Upper lobe of left lung (tissue), 4 donors: ENCODE measurements around the gene SKIC2.

Source experiments
- EP300 ChIP-seq, 4 donors: sonication (generic); formaldehyde crosslinking; IDR thresholded peaks; one replicate each; pipeline ENCODE4 v1.5.1; 2017; ENCODE audit warnings: antibody characterized with exemption in 4 of 4, control low read depth in 2 of 4
- POLR2A ChIP-seq, 4 donors: fragments of 450-650 bp; IDR thresholded peaks; one replicate each; pipeline ENCODE4 v1.5.1; 2016 to 2017; ENCODE audit warnings: antibody characterized with exemption in 4 of 4, mild to moderate bottlenecking in 2 of 4
- TF ChIP-seq, protein P1 (sequence below), 6 experiments: fragments of 450-650 bp in 4 of 6; fragments of 200-600 bp in 2 of 6; sonication (generic) in 2 of 6; IDR thresholded peaks; one replicate each; pipeline ENCODE4 v1.5.1; 2016 to 2019; ENCODE audit warnings: antibody characterized with exemption in 6 of 6

DNA sequence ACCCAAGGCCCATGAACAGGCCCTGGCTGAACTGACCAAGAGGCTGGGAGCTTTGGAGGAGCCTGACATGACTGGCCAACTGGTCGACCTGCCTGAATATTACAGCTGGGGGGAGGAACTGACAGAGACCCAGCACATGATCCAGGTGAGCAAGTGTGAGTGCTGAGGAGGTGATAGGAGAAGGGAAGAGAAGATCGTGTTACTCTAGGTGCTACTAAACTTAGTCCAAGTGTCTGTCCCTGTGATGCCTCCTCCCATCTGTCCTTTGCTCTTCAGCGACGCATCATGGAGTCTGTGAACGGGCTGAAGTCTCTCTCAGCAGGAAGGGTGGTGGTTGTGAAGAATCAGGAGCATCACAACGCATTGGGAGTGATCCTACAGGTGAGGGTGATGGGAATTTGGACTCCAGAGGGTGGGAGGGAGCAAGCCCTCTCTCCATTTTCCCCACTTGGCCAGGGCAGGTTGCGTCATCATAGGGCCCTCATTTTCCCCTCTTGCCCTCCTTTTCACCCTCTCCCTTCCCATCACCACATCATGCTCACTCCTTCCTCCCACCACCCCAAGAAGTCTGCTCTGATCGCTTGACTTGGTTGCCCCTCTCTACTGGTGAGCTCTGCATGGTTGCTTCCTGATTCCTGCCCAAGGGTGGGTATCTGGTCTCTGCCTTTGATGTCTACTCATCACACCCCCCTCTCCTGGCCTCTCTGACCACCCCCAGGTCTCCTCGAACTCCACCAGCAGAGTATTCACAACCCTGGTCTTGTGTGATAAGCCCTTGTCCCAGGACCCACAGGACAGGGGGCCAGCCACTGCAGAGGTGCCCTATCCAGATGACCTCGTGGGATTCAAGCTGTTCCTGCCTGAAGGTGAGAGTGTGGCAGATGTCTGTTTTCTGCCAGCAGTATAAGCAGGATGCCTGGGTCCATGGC is 8.3 kb downstream of the SKIC2 start:
- TF ChIP-seq EP300 (IDR thresholded peaks at IDR 0.05) (no peak), POLR2A (IDR thresholded peaks at IDR 0.05) (no peak)
- TF ChIP-seq, protein P1, sequence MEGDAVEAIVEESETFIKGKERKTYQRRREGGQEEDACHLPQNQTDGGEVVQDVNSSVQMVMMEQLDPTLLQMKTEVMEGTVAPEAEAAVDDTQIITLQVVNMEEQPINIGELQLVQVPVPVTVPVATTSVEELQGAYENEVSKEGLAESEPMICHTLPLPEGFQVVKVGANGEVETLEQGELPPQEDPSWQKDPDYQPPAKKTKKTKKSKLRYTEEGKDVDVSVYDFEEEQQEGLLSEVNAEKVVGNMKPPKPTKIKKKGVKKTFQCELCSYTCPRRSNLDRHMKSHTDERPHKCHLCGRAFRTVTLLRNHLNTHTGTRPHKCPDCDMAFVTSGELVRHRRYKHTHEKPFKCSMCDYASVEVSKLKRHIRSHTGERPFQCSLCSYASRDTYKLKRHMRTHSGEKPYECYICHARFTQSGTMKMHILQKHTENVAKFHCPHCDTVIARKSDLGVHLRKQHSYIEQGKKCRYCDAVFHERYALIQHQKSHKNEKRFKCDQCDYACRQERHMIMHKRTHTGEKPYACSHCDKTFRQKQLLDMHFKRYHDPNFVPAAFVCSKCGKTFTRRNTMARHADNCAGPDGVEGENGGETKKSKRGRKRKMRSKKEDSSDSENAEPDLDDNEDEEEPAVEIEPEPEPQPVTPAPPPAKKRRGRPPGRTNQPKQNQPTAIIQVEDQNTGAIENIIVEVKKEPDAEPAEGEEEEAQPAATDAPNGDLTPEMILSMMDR (IDR thresholded peaks at IDR 0.05) = no peak
